Stimulated activated CD8-positive, alpha-beta memory T cell treated with anti-CD3 and anti-CD28 coated beads, Interleukin-12 subunit alpha, Interleukin-12 subunit beta, amount 100 ng/mL, for 24 hours (primary cell): ENCODE data around the gene CRCP.
"Not testable (repeated sequence)": the region's sequence is repeated elsewhere in the genome, so short reads cannot be mapped to it uniquely, and the experiment has no call there.

Experiments
- DNase-seq: peaks from one replicate; pipeline ENCODE4 v3.0.0-alpha.2; 2020; ENCODE audit errors: extremely low read depth

The CRCP gene

GRCh38 chr7:66153691-66154090, 39.0 kb downstream of the CRCP start:
- DNase-seq = no peak

DNA sequence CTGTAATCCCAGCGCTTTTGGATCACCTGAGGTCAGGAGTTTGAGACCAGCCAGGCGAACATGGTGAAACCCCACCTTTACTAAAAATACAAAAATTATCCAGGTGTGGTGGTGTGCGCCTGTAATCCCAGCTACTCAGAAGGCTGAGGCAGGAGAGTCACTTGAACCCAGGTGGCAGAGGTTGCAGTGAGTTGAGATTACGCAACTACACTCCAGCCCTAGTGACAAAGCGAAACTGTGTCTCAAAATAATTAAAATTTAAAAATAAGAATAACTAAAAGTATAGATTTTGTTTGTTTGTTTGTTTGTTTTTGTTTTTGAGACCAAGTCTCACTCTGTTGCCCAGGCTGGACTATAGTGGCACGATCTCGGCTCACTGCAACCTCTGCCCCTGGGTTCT, 41.4 kb downstream of the CRCP start:
- DNase-seq = not testable (repeated sequence)

DNA sequence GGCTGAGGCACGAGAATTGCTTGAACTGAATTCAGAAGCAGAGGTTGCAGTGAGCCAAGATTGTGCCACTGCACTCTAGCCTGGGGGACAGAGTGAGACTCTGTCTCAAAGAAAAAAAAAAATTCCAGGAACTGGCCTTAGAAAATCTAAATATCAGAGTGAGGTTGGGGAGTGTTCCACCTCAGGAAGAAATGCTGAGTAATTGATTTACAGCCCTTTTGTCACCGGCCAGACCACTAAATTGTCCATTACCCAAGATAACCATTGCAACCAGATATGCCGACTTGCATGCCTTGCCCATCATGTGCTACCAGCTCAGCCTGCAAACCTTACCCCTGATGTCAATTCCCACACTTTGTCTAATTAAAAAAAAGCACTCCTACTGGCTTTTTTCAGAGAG, 42.4 kb downstream of the CRCP start:
- DNase-seq = no peak

- DNase-seq = no peak
Measured at GRCh38 chr7:66162622-66163021, 48.0 kb downstream of the CRCP start.

- no peak for DNase-seq
Measured at GRCh38 chr7:66163186-66163610, 48.6 kb downstream of the CRCP start.

DNA sequence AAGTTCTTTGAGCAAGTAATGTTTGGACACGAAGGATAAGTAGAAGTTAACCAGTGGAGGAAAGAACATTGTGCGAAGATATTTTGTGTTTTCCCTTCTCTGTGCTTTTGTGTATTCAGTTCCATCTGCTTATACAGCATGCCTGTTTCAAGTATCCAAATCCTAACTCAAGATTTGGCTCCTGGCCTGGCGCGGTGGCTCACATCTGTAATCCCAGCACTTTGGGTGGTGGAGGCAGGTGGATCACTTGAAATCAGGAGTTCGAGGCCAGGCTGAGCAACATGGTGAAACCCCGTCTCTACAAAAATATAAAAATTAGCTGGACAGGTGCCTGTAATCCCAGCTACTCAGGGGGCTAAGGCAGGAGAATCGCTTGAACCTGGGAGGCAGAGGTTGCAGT, 49.7 kb downstream of the CRCP start:
- DNase-seq = no peak

DNA sequence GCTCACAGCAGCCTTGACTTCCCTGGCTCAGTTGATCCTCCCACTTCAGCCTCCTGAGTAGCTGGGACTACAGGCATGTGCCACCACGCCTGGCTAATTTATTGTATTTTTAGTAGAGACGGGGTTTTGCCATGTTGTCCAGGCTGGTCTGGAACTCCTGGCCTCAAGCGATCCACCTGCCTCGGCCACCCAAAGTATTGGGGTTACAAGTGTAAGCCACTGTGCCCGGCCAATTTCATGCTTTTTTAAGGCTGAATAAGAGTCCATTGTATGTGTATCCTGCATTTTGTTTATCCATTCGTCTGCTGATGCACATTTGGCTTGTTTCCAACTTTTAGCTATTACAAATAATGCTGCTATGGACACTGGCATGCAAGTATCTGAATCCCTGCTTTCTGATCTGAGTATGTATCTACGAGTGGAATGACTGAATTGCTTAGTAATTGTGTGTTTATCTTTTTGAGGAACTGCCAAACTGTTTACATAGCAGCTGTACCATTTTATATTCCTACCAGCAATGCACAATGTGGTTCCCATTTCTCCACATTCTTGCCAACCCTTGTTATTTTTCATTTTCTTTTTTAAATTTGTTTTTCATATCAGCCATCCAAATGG, 53.2 kb downstream of the CRCP start:
- no peak for DNase-seq

GRCh38 chr7:66169616-66170015, 55.0 kb downstream of the CRCP start:
- no peak for DNase-seq

DNA sequence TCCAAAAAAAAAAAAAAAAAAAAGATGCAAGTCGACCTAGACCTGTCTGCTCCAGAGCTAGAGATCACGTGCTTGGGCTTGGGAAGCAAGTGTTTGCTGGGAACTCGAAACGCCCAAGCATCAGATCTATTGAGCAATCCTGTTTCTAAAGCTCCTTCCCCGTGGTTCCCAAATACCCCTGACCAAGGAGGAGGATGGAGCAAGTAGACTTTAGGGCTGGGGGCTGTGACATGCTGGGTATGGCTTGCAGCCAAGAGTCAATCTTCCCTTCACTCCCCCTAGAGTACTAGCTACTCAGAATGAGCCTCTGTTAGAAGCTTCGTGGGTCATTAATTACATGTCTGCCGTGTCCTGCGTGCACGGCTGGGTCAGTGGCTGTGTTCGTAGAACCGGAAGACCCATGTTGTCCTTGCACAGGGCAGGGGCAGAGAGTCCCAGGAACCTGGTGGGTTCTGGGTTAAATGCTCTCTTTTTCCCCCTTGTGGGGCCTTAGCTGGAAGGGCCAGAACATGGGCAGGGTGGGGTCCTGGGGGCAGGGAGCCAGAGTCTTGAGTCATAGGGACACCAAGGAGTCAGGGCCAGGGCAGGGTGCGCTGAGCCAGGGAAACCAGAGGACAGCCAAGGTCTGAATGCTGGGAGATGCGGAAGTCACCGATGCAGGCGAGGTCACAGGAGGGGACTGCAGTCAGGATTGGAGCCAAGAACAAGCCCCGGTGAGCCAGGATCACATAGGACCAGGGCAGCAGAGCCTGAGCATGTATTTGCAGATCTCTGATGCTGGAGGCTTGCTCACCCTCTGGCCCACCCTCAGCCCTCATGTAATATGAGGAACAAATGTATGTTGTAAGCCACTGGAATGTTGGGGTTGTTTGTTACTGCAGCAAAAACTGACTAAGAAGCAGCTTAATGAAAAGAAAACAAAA, 55.9 kb downstream of the CRCP start:
- DNase-seq = no peak

- DNase-seq = not testable (repeated sequence)
Measured at GRCh38 chr7:66172536-66173401, 58.1 kb downstream of the CRCP start.

DNA sequence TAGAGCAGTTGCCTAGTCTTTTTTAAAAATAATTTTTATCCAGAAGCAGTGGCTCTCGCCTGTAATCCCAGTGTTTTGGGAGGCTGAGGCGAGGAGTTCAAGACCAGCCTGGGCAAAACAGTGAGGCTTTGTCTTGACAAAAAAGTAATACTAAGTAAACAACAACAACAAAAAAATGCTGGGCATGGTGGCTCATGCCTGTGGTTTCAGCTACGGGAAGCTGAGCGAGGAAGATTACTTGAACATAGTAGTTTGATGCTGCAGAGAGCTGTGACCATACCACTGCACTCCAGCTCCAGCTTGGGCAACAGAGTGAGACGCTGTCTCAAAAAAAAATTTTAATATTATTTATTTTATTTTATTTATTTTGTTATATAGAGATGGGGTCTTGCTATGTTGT, 59.2 kb downstream of the CRCP start:
- no peak for DNase-seq

DNA sequence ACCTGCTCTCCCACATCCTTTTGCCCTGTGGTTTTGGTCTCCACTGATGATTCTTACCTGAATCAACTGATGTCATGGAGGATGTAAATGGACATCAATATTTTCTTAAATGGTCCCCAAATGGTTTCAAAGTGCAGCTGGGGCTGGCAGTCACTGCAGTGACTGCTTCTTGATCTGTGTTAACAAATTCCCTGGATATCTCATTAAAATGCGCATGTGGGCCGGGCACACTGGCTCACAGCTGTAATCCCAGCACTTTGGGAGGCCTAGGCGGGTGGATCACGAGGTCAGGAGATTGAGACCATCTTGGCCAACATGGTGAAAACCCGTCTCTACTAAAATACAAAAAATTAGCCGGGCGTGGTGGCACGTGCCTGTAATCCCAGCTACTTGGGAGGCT, 60.4 kb downstream of the CRCP start:
- not testable (repeated sequence) for DNase-seq

- no peak for DNase-seq
Measured at GRCh38 chr7:66176914-66177313, 62.3 kb downstream of the CRCP start.

- DNase-seq = no peak
Measured at GRCh38 chr7:66178258-66178657, 63.6 kb downstream of the CRCP start.

DNA sequence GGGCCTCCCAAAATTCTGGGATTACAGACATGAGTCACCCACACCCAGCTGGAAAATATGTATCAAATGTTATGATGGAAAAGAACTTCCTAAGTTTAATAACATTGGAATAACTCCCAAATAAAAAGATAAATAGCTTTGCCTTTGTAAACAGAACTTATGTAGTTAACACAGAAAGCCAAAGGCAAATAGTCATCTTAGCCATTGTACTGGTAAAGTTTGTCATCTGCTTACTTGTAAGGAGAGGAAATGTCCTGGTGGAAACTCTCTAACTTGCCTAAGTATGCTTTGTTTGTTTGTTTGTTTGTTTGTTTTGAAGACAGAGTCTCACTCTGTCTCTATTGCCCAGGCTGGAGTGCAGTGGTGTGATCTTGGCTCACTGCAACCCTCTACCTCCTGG, 66.7 kb downstream of the CRCP start:
- DNase-seq = no peak

DNA sequence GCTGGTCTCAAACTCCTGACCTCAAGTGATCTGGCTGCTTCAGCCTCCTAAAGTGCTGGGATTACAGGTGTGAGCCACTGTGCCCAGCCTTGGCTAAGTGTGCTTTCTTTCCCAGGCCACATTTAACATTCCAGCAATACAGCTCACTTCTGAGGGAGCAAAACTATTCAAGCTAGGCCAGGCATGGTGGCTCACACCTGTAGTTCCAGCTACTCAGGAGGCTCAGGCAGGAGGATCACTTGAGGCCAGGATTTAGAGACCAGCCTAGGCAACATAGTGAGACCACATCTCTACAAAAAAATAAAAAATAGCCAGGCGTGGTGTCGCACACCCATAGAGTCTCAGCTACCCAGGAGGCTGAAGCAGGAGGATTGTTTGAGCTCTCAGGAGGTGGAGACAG, 67.2 kb downstream of the CRCP start:
- no peak for DNase-seq

DNA sequence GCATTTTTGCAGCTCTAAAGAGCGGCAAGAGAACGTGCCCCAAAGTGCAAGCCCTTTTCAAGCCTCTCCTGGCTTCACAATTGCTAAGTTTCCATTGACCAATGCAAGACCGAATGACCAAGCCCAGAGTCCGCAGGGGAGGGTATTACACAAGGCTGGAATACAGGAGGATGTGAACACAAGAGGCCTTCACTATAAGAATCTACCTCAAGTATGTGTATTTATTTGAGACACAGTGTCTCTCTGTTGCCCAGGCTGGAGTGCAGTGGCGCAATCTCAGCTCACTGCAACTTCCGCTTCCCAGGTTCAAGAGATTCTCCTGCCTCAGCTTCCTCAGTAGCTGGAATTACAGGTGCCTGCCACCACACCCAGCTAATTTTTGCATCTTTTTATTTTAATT, 68.3 kb downstream of the CRCP start:
- no peak for DNase-seq

GRCh38 chr7:66183700-66184099, 69.1 kb downstream of the CRCP start:
- no peak for DNase-seq

DNA sequence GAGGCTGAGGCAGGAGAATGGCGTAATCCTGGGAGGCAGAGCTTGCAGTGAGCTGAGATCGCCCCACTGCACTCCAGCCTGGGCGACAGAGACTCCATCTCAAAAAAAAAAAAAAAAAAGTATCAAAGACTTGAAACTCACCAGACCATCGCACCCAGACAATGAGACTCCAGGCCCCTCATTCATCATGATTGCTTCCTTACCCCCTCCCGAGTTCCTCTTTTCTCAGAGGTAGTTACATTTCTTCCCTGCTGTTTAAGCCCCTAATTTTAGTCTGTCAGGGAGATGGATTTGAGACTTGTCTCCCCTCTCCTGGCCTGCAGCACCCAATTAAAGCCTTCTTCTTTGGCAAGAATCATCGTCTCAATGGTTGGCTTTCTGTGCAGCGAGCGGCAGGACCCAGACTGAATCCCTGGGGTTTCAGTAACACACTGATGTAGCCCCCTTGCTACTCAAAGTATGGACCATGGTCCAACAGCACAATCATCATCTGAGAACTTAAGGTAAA, 71.1 kb downstream of the CRCP start:
- DNase-seq = no peak

DNA sequence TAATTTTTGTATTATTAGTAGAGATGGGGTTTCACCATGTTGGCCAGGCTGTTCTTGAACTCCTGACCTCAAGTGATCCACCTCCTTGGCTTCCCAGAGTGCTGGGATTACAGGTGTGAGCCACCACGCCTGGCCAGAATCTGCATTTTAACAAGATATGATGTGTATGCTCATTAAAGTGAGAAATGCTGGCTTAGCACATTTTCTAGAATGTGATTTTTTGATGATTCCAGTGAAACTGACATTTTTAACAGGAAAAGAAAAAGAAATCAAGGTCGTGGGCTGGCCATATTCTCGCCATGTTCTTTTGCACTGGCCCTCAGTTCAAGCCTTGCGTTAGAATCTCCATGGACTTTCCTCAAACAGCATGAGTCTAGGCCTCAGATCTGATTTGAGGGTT, 72.3 kb downstream of the CRCP start:
- no peak for DNase-seq

DNA sequence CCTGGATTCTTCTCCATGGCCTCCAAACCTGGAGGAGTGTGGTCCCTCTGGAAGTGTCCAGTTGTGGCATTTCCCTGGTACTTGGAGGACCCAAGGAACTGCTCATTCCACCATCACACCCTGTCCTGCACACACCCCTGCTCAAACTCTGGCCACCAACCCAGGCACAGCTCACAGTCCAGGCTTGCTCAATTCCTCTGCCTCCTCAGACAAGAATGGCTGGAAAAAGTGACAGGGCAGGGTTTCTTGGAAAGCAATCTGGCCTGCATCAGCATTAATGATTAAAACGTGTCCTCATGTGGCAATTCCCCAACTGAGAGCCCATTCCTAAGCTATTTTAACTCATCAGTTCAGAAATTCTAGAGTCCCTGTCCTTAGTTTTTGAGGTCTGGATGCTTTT, 73.3 kb downstream of the CRCP start:
- no peak for DNase-seq

DNA sequence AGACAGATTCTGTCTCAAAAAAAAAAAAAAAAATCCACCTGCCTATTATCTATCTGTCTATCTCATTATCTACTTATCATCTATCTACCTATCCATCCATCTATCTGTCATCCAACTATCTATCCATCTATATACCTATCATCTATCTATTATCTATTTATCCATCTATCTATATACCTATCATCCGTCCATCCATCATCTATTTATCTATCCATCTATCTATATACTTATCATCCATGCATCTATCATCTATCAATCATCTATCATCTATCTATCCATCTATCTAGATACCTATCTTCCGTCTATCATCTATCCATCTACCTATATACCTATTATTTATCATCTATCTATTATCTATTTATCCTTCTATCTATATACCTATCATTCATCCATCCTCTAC, 74.0 kb downstream of the CRCP start:
- DNase-seq = no peak
